ENCODE results near the gene DRC7. TPM values are rescaled to one million over a fixed set of nuclear protein-coding genes. Genes with fewer than 3 reads are reported as not detected.
"Not testable (repeated sequence)": the region's sequence is repeated elsewhere in the genome, so short reads cannot be mapped to it uniquely, and the experiment has no call there.

Gene DRC7
- total RNA-seq, 1 experiment from 2014 or later, result not detected

- DNase-seq (ENCODE audit: low read depth, low spot score), result no peak
- in situ Hi-C loops (cut with HindIII; ENCODE audit: low pct_unique_long_range_greater_than_20kb, low sequenced_read_pairs), result no loop called here
Measured at GRCh38 chr16:57773655-57774295, 79.2 kb downstream of the DRC7 start.

GRCh38 chr16:57774705-57775285 lies 80.2 kb downstream of the DRC7 start:
- no peak for DNase-seq (ENCODE audit: low read depth, low spot score)
- in situ Hi-C loops (cut with HindIII; ENCODE audit: low pct_unique_long_range_greater_than_20kb, low sequenced_read_pairs), result no loop called here

- DNase-seq (ENCODE audit: low read depth, low spot score), result no peak
- in situ Hi-C loops (cut with HindIII; ENCODE audit: low pct_unique_long_range_greater_than_20kb, low sequenced_read_pairs), result no loop called here
Measured at GRCh38 chr16:57775661-57776469, 81.3 kb downstream of the DRC7 start.

GRCh38 chr16:57778658-57779057 lies 84.1 kb downstream of the DRC7 start:
- DNase-seq (ENCODE audit: low read depth, low spot score), result no peak
- in situ Hi-C loops (cut with HindIII; ENCODE audit: low pct_unique_long_range_greater_than_20kb, low sequenced_read_pairs), result no loop called here

- in situ Hi-C loops (cut with HindIII; ENCODE audit: low pct_unique_long_range_greater_than_20kb, low sequenced_read_pairs); DNase-seq (ENCODE audit: low read depth, low spot score): not testable (repeated sequence)
Measured at GRCh38 chr16:57779836-57780235, 85.2 kb downstream of the DRC7 start.

GRCh38 chr16:57781349-57781740 lies 86.7 kb downstream of the DRC7 start:
- in situ Hi-C loops (cut with HindIII; ENCODE audit: low pct_unique_long_range_greater_than_20kb, low sequenced_read_pairs), result no loop called here
- DNase-seq (ENCODE audit: low read depth, low spot score), result no peak

Small RNA genes lying within 50 kb of the gene (small RNA-seq; reads per million reads assigned to genes)
- gene MIR6772, result 0 to 0.10 reads per million in 2 experiments

Other genes with a start within 250 kb of the DRC7 start
- gene CIAPIN1, start 247.4 kb upstream of the DRC7 start, total RNA-seq (2014; rRNA removed; shearing (Covaris generic)), result 81.6 and 82.3 TPM in 2 replicates
- 67.7 and 70.7 TPM in 2 replicates for gene COQ9, start 247.3 kb upstream of the DRC7 start, total RNA-seq (2014; rRNA removed; shearing (Covaris generic))
- 79.8 and 107 TPM in 2 replicates for gene POLR2C, start 232.1 kb upstream of the DRC7 start, total RNA-seq (2014; rRNA removed; shearing (Covaris generic))
- gene DOK4, start 208.3 kb upstream of the DRC7 start, total RNA-seq (2014; rRNA removed; shearing (Covaris generic)), result 2.5 and 3.6 TPM in 2 replicates
- 8.9 and 10.5 TPM in 2 replicates for gene CCDC102A, start 158.2 kb upstream of the DRC7 start, total RNA-seq (2014; rRNA removed; shearing (Covaris generic))
- not detected in 2 replicates for gene ADGRG5, start 152.2 kb upstream of the DRC7 start, total RNA-seq (2014; rRNA removed; shearing (Covaris generic))
- 14.4 and 17.3 TPM in 2 replicates for gene ADGRG1, start 66.2 kb upstream of the DRC7 start, total RNA-seq (2014; rRNA removed; shearing (Covaris generic))
- gene ADGRG3, start 26.5 kb upstream of the DRC7 start, total RNA-seq (2014; rRNA removed; shearing (Covaris generic)), result not detected in 2 replicates
- gene KATNB1, start 41.0 kb downstream of the DRC7 start, total RNA-seq (2014; rRNA removed; shearing (Covaris generic)), result 19.3 and 20.2 TPM in 2 replicates
- gene KIFC3, start 107.7 kb downstream of the DRC7 start, total RNA-seq (2014; rRNA removed; shearing (Covaris generic)), result 50.4 and 68.1 TPM in 2 replicates